Liver (tissue), 9 donors: Measurements from ENCODE around the gene MPRIP. TPM values are rescaled to one million over a fixed set of nuclear protein-coding genes. Genes with fewer than 3 reads are reported as not detected.

Source experiments
- DNase-seq: peaks from one replicate; pipeline ENCODE4 v3.0.0-alpha.2; 2017; ENCODE audit warnings: low spot score
- H3K27ac ChIP-seq, 2 donors: one replicate each; pipeline ENCODE4 v1.7.0; 2013; ENCODE audit warnings: inconsistent platforms in 2 of 2, low read length in 2 of 2, control low read depth in 1 of 2, low read depth in 1 of 2, mild to moderate bottlenecking in 1 of 2
- H3K27me3 ChIP-seq, 4 donors: one replicate each; pipeline versions ENCODE4 v1.6.1 to v1.7.0; 2013; ENCODE audit warnings: low read length in 3 of 4, inconsistent platforms in 1 of 4, mild to moderate bottlenecking in 1 of 4, moderate library complexity in 1 of 4; ENCODE audit not compliant: control insufficient read depth in 4 of 4, insufficient read depth in 4 of 4
- H3K36me3 ChIP-seq, 4 donors: one replicate each; pipeline versions ENCODE4 v1.6.1 to v1.7.0; 2013; ENCODE audit warnings: low read length in 3 of 4, mild to moderate bottlenecking in 3 of 4, low read depth in 1 of 4, moderate library complexity in 1 of 4; ENCODE audit not compliant: control insufficient read depth in 4 of 4, insufficient read depth in 3 of 4
- H3K4me1 ChIP-seq, 4 donors: one replicate each; pipeline versions ENCODE4 v1.6.1 to v1.7.0; 2013; ENCODE audit warnings: low read length in 3 of 4, mild to moderate bottlenecking in 3 of 4, moderate library complexity in 1 of 4; ENCODE audit not compliant: control insufficient read depth in 4 of 4, insufficient read depth in 4 of 4
- H3K4me3 ChIP-seq, 3 donors: one replicate each; pipeline versions ENCODE4 v1.6.1 to v1.7.0; 2013; ENCODE audit warnings: low read length in 3 of 3, control low read depth in 1 of 3, low read depth in 1 of 3, mild to moderate bottlenecking in 1 of 3
- H3K9ac ChIP-seq, 2 donors: one replicate each; pipeline ENCODE4 v1.7.0; 2013; ENCODE audit warnings: low read length in 2 of 2, mild to moderate bottlenecking in 2 of 2, moderate library complexity in 2 of 2, control low read depth in 1 of 2, low read depth in 1 of 2
- H3K9me3 ChIP-seq, 4 donors: one replicate each; pipeline versions ENCODE4 v1.6.1 to v1.7.0; 2013; ENCODE audit warnings: low read length in 3 of 4; ENCODE audit not compliant: control insufficient read depth in 4 of 4
- ATF3 ChIP-seq: IDR thresholded peaks from 2 replicates; pipeline ENCODE4 v1.6.1; 2016; ENCODE audit warnings: antibody characterized with exemption
- CTCF ChIP-seq: fragments of 150-350 bp; IDR thresholded peaks from 2 replicates; pipeline ENCODE4 v1.5.1; 2017; ENCODE audit warnings: improper control_type of control experiment, low read depth, low read length; ENCODE audit not compliant: missing input control
- EGR1 ChIP-seq, 2 donors: IDR thresholded peaks; 2 replicates each; pipeline ENCODE4 v1.6.1; 2016 to 2018; ENCODE audit warnings: antibody characterized with exemption in 2 of 2, low read depth in 2 of 2
- FOXA1 ChIP-seq: IDR thresholded peaks from 2 replicates; pipeline ENCODE4 v1.6.1; 2016; ENCODE audit warnings: antibody characterized with exemption
- FOXA2 ChIP-seq: IDR thresholded peaks from 2 replicates; pipeline ENCODE4 v1.6.1; 2016; ENCODE audit warnings: antibody characterized with exemption
- GABPA ChIP-seq, 2 donors: IDR thresholded peaks in 1 of 2; conservative IDR thresholded peaks in 1 of 2; 2 replicates each; pipeline ENCODE4 v1.6.1; 2016; ENCODE audit warnings: antibody characterized with exemption in 2 of 2, mild to moderate bottlenecking in 1 of 2, moderate library complexity in 1 of 2
- HNF4A ChIP-seq, 2 donors: conservative IDR thresholded peaks; 2 replicates each; pipeline ENCODE4 v1.6.1; 2016; ENCODE audit warnings: antibody characterized with exemption in 2 of 2, mild to moderate bottlenecking in 2 of 2
- HNF4G ChIP-seq: IDR thresholded peaks from 2 replicates; pipeline ENCODE4 v1.6.1; 2016; ENCODE audit warnings: antibody characterized with exemption
- JUND ChIP-seq, 2 donors: IDR thresholded peaks; 2 replicates each; pipeline ENCODE4 v1.6.1; 2016; ENCODE audit warnings: antibody characterized with exemption in 2 of 2
- MAX ChIP-seq: IDR thresholded peaks from 2 replicates; pipeline ENCODE4 v1.6.1; 2016; ENCODE audit warnings: antibody characterized with exemption
- NR2F2 ChIP-seq: IDR thresholded peaks from 2 replicates; pipeline ENCODE4 v1.6.1; 2016; ENCODE audit warnings: antibody characterized with exemption
- RAD21 ChIP-seq, 2 donors: IDR thresholded peaks; 2 replicates each; pipeline ENCODE4 v1.6.1; 2016; ENCODE audit warnings: antibody characterized with exemption in 2 of 2, mild to moderate bottlenecking in 2 of 2
- RXRA ChIP-seq, 2 donors: IDR thresholded peaks; 2 replicates each; pipeline ENCODE4 v1.6.1; 2017 to 2018; ENCODE audit warnings: antibody characterized with exemption in 2 of 2, mild to moderate bottlenecking in 1 of 2
- SP1 ChIP-seq: IDR thresholded peaks from 2 replicates; pipeline ENCODE4 v1.6.1; 2018; ENCODE audit warnings: antibody characterized with exemption, mild to moderate bottlenecking
- TAF1 ChIP-seq: conservative IDR thresholded peaks from 2 replicates; pipeline ENCODE4 v1.6.1; 2016; ENCODE audit warnings: antibody characterized with exemption, mild to moderate bottlenecking
- YY1 ChIP-seq: IDR thresholded peaks from 2 replicates; pipeline ENCODE4 v1.6.1; 2016; ENCODE audit warnings: antibody characterized with exemption, mild to moderate bottlenecking
- ZBTB33 ChIP-seq: IDR thresholded peaks from 2 replicates; pipeline ENCODE4 v1.6.1; 2016; ENCODE audit warnings: antibody characterized with exemption
- WGBS: extraction: QIAGEN DNeasy Blood & Tissue Kit; methylation state at CpG from one replicate; pipeline ENCODE4 v1.1.7; 2013; 5-methylcytosine and 5-hydroxymethylcytosine counted together
- polyA plus RNA-seq, 2 donors: library from polyadenylated mRNA; stranded (reverse) in 1 of 2; unstranded in 1 of 2; fragments of 200-250 nt in 1 of 2; fragments of >200 nt in 1 of 2; fragmentation: Nextera tagmentation in 1 of 2; extraction: Ambion mirVana in 1 of 2; gene quantifications; one replicate each; pipeline versions ENCODE4 v1.2.1 to v1.2.3, GENCODE V29; 2013 to 2015
- total RNA-seq, 2 donors: library from RNA; depleted of rRNA; stranded (reverse); fragments of >200 nt; gene quantifications; one replicate each; pipeline ENCODE4 v1.2.3, GENCODE V29; 2014
- donor health status: healthy.
- donor health status: healthy.
- donor health status: healthy.
- donor health status: healthy.
- donor health status: healthy.

Gene MPRIP
- total and polyA plus RNA-seq, 4 donors = 21.2 to 61.9 (median 34.7) TPM

GRCh38 chr17:17064322-17064721 is 22.1 kb downstream of the MPRIP start:
- whole genome bisulfite sequencing = 91% methylated on average over 7 of the region's 7 CpGs
- TF ChIP-seq GABPA (IDR thresholded peaks at IDR 0.05 in 1 of 2, conservative IDR thresholded peaks at IDR 0.05 in 1 of 2) = no peak
- TF ChIP-seq JUND (IDR thresholded peaks at IDR 0.05) = no peak
- no peak for TF ChIP-seq RXRA (IDR thresholded peaks at IDR 0.05)
- no peak for TF ChIP-seq YY1
- TF ChIP-seq FOXA2 = no peak
- Histone ChIP-seq H3K4me1 (peaks cover 11 to 41% (median 33%) of the 10 kb centered on the region in 4 donors), H3K27ac (no peak overlapping the region), H3K27me3 (no peaks in the 10 kb centered on the region), H3K9ac (no peak overlapping the region), H3K36me3 (no peaks in the 10 kb centered on the region), H3K4me3 (no peak overlapping the region), H3K9me3 (no peaks in the 10 kb centered on the region)
- no peak for DNase-seq

- H3K9ac ChIP-seq = no peak overlapping the region
- no peaks in the 10 kb centered on the region for H3K27me3 ChIP-seq
- no peak overlapping the region for H3K27ac ChIP-seq
- H3K9me3 ChIP-seq = no peaks in the 10 kb centered on the region
- TF ChIP-seq GABPA (IDR thresholded peaks at IDR 0.05 in 1 of 2, conservative IDR thresholded peaks at IDR 0.05 in 1 of 2) (no peak), TAF1 (no peak), ATF3 (no peak), RXRA (IDR thresholded peaks at IDR 0.05) (no peak), FOXA1 (no peak), ZBTB33 (no peak), YY1 (no peak), CTCF (no peak), EGR1 (IDR thresholded peaks at IDR 0.05; ENCODE audit: low read depth in 2 of 2) (no peak), HNF4A (conservative IDR thresholded peaks at IDR 0.05) (no peak), FOXA2 (no peak), NR2F2 (no peak), JUND (IDR thresholded peaks at IDR 0.05) (no peak), RAD21 (IDR thresholded peaks at IDR 0.05) (no peak), HNF4G (no peak)
- H3K4me1 ChIP-seq = peaks cover 8 to 37% (median 26%) of the 10 kb centered on the region in 4 donors
- no peaks in the 10 kb centered on the region for H3K36me3 ChIP-seq
- no peak for DNase-seq
- WGBS = 77% methylated on average over 2 of the region's 2 CpGs
- H3K4me3 ChIP-seq = no peak overlapping the region
Observed at GRCh38 chr17:17066021-17066420, 23.8 kb downstream of the MPRIP start.

- DNase-seq = no peak
- Histone ChIP-seq H3K4me3 (no peak overlapping the region), H3K9me3 (no peaks in the 10 kb centered on the region), H3K27ac (no peak overlapping the region), H3K9ac (no peak overlapping the region), H3K4me1 (peaks cover 8 to 38% (median 25%) of the 10 kb centered on the region in 4 donors), H3K27me3 (no peaks in the 10 kb centered on the region), H3K36me3 (no peaks in the 10 kb centered on the region)
- WGBS = 91% methylated on average over 5 of the region's 5 CpGs
- TF ChIP-seq RAD21 (IDR thresholded peaks at IDR 0.05) (no peak), EGR1 (IDR thresholded peaks at IDR 0.05; ENCODE audit: low read depth in 2 of 2) (no peak), GABPA (IDR thresholded peaks at IDR 0.05 in 1 of 2, conservative IDR thresholded peaks at IDR 0.05 in 1 of 2) (no peak), CTCF (no peak), FOXA1 (no peak), MAX (no peak), NR2F2 (no peak), HNF4G (no peak), RXRA (IDR thresholded peaks at IDR 0.05) (no peak), YY1 (no peak), ZBTB33 (no peak), FOXA2 (no peak), JUND (IDR thresholded peaks at IDR 0.05) (no peak), ATF3 (no peak), TAF1 (no peak), SP1 (no peak), HNF4A (conservative IDR thresholded peaks at IDR 0.05) (no peak)
Observed at GRCh38 chr17:17067257-17067656, 25.0 kb downstream of the MPRIP start.
